HepG2 (cell line): ENCODE data around the gene RABGAP1L. TPM values are rescaled to one million over a fixed set of nuclear protein-coding genes. Genes with fewer than 3 reads are reported as not detected.
A peak's percentile ranks its signal among the peaks of the same experiment; 100 is the strongest.

Source experiments
- ASH2L ChIP-seq: fragments of 300-600, 200-600 bp; sonication (generic); IDR thresholded peaks from 2 replicates; pipeline ENCODE4 v1.7.0; 2017; ENCODE audit warnings: low read depth, mild to moderate bottlenecking, moderate library complexity, mixed read lengths, low read length; ENCODE audit not compliant: insufficient read length
- ELF3 ChIP-seq: IDR thresholded peaks from 2 replicates; pipeline ENCODE4 v1.6.1; 2016; ENCODE audit warnings: missing genetic modification reagents, missing compliant biosample characterization
- FOXM1 ChIP-seq: sonication (generic); formaldehyde crosslinking; IDR thresholded peaks from 2 replicates; pipeline ENCODE4 v1.5.0; 2020; ENCODE audit warnings: missing genetic modification reagents
- KMT2A ChIP-seq: sonication (generic); formaldehyde crosslinking; IDR thresholded peaks from 2 replicates; pipeline ENCODE4 v1.4.0; 2020; ENCODE audit warnings: missing genetic modification reagents
- NR1H2 ChIP-seq: sonication (generic); formaldehyde crosslinking; IDR thresholded peaks from 2 replicates; pipeline ENCODE4 v1.8.1; 2022; ENCODE audit warnings: low read depth, missing genetic modification reagents, borderline replicate concordance
- RNF2 ChIP-seq: fragments of 450-650 bp; conservative IDR thresholded peaks from 2 replicates; pipeline ENCODE4 v1.6.1; 2016; ENCODE audit warnings: low read depth
- SALL2 ChIP-seq: sonication (generic); formaldehyde crosslinking; IDR thresholded peaks from 2 replicates; pipeline ENCODE4 v1.8.1; 2023; ENCODE audit warnings: mild to moderate bottlenecking, missing genetic modification reagents, inconsistent platforms
- SMC3 ChIP-seq: IDR thresholded peaks from 2 replicates; pipeline ENCODE4 v1.6.1; 2011; ENCODE audit warnings: low read length, improper control_type of control experiment
- ZBTB42 ChIP-seq: sonication (generic); formaldehyde crosslinking; IDR thresholded peaks from 2 replicates; pipeline ENCODE4 v1.5.0; 2020; ENCODE audit warnings: mild to moderate bottlenecking, missing genetic modification reagents
- ZNF510 ChIP-seq: sonication (generic); formaldehyde crosslinking; IDR thresholded peaks from 2 replicates; pipeline ENCODE4 v1.4.0; 2020; ENCODE audit warnings: low read depth, mild to moderate bottlenecking, missing genetic modification reagents
- ZNF562 ChIP-seq: sonication (generic); formaldehyde crosslinking; IDR thresholded peaks from 2 replicates; pipeline ENCODE4 v1.8.0; 2022; ENCODE audit warnings: missing genetic modification reagents, borderline replicate concordance
- ZNF577 ChIP-seq: sonication (generic); formaldehyde crosslinking; IDR thresholded peaks from 2 replicates; pipeline ENCODE4 v1.4.0; 2020; ENCODE audit warnings: mild to moderate bottlenecking, low read depth, missing genetic modification reagents, borderline replicate concordance
- ZNF605 ChIP-seq: sonication (generic); formaldehyde crosslinking; IDR thresholded peaks from 2 replicates; pipeline ENCODE4 v1.8.0; 2022; ENCODE audit warnings: mild to moderate bottlenecking, missing genetic modification reagents
- ZNF713 ChIP-seq: sonication (generic); formaldehyde crosslinking; IDR thresholded peaks from 2 replicates; pipeline ENCODE4 v1.4.0; 2020; ENCODE audit warnings: mild to moderate bottlenecking, missing genetic modification reagents
- polyA plus RNA-seq, 8 experiments: library from polyadenylated mRNA; depleted of rRNA in 3 of 8; stranded (reverse) in 7 of 8; unstranded in 1 of 8; fragments of >200 nt; fragmentation: Illumina TruSeq in 4 of 8; extraction: Trizol in 4 of 8; gene quantifications; 2 replicates each; pipeline versions ENCODE4 v1.2.1 to v1.2.3, GENCODE V29; 2011 to 2016; ENCODE audit warnings: low read depth in 4 of 8, missing spikeins in 1 of 8, mixed read lengths in 1 of 8; ENCODE audit not compliant: insufficient read depth in 1 of 8
- total RNA-seq, 5 experiments: library from RNA; depleted of rRNA; stranded (reverse); fragments of >200 nt; fragmentation: Illumina TruSeq; extraction: Trizol; gene quantifications; 2 replicates each; pipeline ENCODE4 v1.2.3, GENCODE V29; 2016; ENCODE audit warnings: low read depth in 1 of 5
- TF ChIP-seq, protein P1 (sequence below): IDR thresholded peaks from 2 replicates; pipeline ENCODE4 v1.6.1; 2018; ENCODE audit warnings: missing genetic modification reagents, mild to moderate bottlenecking, missing compliant biosample characterization
- TF ChIP-seq, protein P2 (sequence below): IDR thresholded peaks from 2 replicates; pipeline ENCODE4 v1.6.1; 2016; ENCODE audit warnings: low read depth, missing genetic modification reagents, missing compliant biosample characterization
- TF ChIP-seq, protein P3 (sequence below): sonication (generic); formaldehyde crosslinking; IDR thresholded peaks from 2 replicates; pipeline ENCODE4 v1.5.0; 2020; ENCODE audit warnings: missing genetic modification reagents
- TF ChIP-seq, protein P4 (sequence below): sonication (generic); formaldehyde crosslinking; IDR thresholded peaks from 2 replicates; pipeline ENCODE4 v1.4.0; 2020; ENCODE audit warnings: missing genetic modification reagents

The RABGAP1L gene
- total and polyA plus RNA-seq, 2 of the 13 experiments (the other 11 are each of a cell fraction or from before 2014, with no cell fraction given): 7.9 to 22.6 TPM

DNA sequence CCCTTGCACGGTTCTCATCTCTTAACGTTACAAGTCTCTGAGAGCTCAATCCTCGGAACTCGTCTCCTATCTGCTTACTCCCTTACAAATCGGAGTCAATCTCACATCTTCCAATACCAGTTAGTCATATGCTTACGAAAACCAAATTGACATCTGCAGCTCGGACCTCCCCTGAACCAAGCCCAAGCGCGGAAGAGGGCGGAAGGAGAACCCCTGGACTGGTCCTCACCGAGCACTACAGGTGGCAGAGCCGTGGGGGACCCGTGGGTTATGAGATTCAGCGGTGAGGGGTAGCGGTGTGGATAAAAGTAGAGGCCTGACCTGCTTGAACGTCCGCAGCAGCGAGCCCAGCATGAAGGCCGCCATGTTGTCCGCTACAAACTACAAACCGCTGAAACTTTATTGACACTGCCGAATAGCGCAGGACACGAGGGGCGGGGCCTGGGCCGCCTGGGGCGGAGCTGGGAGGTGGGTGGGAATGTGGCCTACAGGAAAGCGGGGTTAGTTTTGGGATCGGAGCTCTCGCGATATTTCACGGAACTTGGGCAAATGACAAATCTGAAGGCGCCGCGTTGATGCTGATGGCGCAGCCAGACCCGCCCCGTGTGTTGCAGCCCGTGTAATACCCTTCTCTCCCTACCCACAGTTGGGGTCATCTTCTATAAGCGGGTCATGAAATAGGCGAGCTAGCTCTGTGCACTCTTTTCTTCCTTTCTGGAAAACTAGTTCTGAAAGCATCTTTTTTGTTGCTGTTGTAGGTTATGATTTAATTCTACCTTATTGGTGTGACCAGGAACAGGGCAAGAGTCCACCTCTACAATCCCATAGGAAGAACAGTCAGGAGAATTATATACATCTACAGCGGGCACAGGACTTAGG, 864.0 kb downstream of the RABGAP1L start, which contains the start of gene MRPS14 (continued):
- TF ChIP-seq, protein P1, sequence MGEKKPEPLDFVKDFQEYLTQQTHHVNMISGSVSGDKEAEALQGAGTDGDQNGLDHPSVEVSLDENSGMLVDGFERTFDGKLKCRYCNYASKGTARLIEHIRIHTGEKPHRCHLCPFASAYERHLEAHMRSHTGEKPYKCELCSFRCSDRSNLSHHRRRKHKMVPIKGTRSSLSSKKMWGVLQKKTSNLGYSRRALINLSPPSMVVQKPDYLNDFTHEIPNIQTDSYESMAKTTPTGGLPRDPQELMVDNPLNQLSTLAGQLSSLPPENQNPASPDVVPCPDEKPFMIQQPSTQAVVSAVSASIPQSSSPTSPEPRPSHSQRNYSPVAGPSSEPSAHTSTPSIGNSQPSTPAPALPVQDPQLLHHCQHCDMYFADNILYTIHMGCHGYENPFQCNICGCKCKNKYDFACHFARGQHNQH: peak; percentile 83
- 0 out of 2 replicates have a peak, but pooled peaks have one; percentile 52 for TF ChIP-seq SALL2 (CRISPR knock-in tag)
- TF ChIP-seq SMC3: no peak
- no peak for TF ChIP-seq ZNF562 (CRISPR knock-in tag)
- no peak for TF ChIP-seq FOXM1 (CRISPR knock-in tag)
- peak; percentile 94 for TF ChIP-seq KMT2A (CRISPR knock-in tag)
- TF ChIP-seq ELF3 (CRISPR knock-in tag): peak; percentile 63
- TF ChIP-seq, protein P2, sequence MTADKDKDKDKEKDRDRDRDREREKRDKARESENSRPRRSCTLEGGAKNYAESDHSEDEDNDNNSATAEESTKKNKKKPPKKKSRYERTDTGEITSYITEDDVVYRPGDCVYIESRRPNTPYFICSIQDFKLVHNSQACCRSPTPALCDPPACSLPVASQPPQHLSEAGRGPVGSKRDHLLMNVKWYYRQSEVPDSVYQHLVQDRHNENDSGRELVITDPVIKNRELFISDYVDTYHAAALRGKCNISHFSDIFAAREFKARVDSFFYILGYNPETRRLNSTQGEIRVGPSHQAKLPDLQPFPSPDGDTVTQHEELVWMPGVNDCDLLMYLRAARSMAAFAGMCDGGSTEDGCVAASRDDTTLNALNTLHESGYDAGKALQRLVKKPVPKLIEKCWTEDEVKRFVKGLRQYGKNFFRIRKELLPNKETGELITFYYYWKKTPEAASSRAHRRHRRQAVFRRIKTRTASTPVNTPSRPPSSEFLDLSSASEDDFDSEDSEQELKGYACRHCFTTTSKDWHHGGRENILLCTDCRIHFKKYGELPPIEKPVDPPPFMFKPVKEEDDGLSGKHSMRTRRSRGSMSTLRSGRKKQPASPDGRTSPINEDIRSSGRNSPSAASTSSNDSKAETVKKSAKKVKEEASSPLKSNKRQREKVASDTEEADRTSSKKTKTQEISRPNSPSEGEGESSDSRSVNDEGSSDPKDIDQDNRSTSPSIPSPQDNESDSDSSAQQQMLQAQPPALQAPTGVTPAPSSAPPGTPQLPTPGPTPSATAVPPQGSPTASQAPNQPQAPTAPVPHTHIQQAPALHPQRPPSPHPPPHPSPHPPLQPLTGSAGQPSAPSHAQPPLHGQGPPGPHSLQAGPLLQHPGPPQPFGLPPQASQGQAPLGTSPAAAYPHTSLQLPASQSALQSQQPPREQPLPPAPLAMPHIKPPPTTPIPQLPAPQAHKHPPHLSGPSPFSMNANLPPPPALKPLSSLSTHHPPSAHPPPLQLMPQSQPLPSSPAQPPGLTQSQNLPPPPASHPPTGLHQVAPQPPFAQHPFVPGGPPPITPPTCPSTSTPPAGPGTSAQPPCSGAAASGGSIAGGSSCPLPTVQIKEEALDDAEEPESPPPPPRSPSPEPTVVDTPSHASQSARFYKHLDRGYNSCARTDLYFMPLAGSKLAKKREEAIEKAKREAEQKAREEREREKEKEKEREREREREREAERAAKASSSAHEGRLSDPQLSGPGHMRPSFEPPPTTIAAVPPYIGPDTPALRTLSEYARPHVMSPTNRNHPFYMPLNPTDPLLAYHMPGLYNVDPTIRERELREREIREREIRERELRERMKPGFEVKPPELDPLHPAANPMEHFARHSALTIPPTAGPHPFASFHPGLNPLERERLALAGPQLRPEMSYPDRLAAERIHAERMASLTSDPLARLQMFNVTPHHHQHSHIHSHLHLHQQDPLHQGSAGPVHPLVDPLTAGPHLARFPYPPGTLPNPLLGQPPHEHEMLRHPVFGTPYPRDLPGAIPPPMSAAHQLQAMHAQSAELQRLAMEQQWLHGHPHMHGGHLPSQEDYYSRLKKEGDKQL (CRISPR knock-in tag): 0 out of 2 replicates have a peak, but pooled peaks have one; percentile 53
- TF ChIP-seq ZNF577: no peak
- peak; percentile 96 for TF ChIP-seq ASH2L
- TF ChIP-seq NR1H2 (CRISPR knock-in tag): no peak
- TF ChIP-seq ZNF605 (CRISPR knock-in tag): peak; percentile 75; the same call in 1 of the 2 replicates
- no peak for TF ChIP-seq ZBTB42 (CRISPR knock-in tag)
- TF ChIP-seq ZNF510: no peak
- 0 out of 2 replicates have a peak, but pooled peaks have one; percentile 38 for TF ChIP-seq ZNF713
- TF ChIP-seq, protein P3, sequence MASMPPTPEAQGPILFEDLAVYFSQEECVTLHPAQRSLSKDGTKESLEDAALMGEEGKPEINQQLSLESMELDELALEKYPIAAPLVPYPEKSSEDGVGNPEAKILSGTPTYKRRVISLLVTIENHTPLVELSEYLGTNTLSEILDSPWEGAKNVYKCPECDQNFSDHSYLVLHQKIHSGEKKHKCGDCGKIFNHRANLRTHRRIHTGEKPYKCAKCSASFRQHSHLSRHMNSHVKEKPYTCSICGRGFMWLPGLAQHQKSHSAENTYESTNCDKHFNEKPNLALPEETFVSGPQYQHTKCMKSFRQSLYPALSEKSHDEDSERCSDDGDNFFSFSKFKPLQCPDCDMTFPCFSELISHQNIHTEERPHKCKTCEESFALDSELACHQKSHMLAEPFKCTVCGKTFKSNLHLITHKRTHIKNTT (CRISPR knock-in tag): no peak
- TF ChIP-seq RNF2: no peak; the same call in 1 of the 2 replicates
- TF ChIP-seq, protein P4, sequence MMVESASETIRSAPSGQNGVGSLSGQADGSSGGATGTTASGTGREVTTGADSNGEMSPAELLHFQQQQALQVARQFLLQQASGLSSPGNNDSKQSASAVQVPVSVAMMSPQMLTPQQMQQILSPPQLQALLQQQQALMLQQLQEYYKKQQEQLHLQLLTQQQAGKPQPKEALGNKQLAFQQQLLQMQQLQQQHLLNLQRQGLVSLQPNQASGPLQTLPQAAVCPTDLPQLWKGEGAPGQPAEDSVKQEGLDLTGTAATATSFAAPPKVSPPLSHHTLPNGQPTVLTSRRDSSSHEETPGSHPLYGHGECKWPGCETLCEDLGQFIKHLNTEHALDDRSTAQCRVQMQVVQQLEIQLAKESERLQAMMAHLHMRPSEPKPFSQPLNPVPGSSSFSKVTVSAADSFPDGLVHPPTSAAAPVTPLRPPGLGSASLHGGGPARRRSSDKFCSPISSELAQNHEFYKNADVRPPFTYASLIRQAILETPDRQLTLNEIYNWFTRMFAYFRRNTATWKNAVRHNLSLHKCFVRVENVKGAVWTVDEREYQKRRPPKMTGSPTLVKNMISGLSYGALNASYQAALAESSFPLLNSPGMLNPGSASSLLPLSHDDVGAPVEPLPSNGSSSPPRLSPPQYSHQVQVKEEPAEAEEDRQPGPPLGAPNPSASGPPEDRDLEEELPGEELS (CRISPR knock-in tag): peak; percentile 49; the same call in 1 of the 2 replicates
